GM12865 (cell line): ENCODE data around the gene CGNL1.

ENCODE experiments used
- DNase-seq: peaks from one replicate; pipeline ENCODE4 v3.0.0; 2010; ENCODE audit warnings: low read depth
- H3K4me3 ChIP-seq: 2 replicates; pipeline ENCODE4 v1.5.1; 2011; ENCODE audit warnings: mild to moderate bottlenecking, low read depth, low read length, control low read depth
- TF ChIP-seq, protein P1 (sequence below): IDR thresholded peaks from 2 replicates; pipeline ENCODE4 v1.5.1; 2011; ENCODE audit warnings: low read length, control low read depth, low read depth, inconsistent platforms; ENCODE audit not compliant: insufficient read depth; ENCODE audit errors: missing control alignments

CGNL1 gene

DNA sequence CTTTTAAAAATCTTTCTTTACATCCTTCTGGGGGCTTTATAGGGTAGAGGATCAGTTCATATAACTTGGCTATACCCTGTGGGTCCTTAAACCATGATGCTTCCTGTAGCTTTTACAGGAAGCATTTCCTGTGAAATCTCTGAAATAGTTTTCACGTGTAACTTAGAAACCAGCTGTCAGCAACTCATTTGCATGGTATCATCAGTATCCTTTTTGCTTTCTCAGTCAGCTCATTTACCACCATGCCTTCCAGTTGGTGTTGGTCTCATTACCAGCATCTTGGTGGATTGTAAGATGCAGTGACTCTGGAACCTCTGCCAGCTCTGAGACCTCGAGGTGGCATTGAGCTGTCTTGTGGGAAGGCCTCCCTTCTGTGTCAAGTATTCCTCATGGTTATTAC, 118.7 kb downstream of the CGNL1 start:
- TF ChIP-seq, protein P1, sequence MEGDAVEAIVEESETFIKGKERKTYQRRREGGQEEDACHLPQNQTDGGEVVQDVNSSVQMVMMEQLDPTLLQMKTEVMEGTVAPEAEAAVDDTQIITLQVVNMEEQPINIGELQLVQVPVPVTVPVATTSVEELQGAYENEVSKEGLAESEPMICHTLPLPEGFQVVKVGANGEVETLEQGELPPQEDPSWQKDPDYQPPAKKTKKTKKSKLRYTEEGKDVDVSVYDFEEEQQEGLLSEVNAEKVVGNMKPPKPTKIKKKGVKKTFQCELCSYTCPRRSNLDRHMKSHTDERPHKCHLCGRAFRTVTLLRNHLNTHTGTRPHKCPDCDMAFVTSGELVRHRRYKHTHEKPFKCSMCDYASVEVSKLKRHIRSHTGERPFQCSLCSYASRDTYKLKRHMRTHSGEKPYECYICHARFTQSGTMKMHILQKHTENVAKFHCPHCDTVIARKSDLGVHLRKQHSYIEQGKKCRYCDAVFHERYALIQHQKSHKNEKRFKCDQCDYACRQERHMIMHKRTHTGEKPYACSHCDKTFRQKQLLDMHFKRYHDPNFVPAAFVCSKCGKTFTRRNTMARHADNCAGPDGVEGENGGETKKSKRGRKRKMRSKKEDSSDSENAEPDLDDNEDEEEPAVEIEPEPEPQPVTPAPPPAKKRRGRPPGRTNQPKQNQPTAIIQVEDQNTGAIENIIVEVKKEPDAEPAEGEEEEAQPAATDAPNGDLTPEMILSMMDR: no peak
- DNase-seq: peak; percentile 33
- no peak overlapping the region for H3K4me3 ChIP-seq

DNA sequence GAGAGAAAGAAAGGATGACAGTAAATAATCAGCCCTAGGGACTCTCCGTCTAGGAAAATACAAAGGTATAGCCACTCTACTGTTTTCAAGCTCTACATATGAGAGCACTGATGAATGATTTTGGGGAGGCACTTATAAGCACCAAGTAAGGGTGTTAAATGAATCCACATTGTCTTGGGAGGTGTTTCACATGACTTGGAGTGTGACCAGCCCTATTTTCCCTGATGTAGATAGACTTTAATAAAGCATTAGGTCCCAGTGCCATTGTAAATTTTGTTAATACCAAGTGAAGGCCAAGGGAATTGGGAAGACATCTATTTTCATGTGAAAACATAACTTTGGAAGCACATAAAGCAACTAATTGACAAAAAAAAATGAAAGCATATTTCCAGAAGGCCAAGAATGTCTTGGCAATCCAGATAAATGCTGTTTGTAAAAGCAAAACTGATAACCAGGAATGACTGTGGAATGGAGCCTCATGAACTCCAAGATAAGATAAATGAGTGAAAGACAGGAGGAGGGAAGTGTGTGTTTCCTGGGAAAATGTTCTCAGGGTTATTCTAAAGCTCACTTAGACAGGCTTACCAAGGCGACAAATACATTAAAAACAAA, 119.4 kb downstream of the CGNL1 start:
- TF ChIP-seq, protein P1: no peak
- DNase-seq: no peak
- no peak overlapping the region for H3K4me3 ChIP-seq

DNA sequence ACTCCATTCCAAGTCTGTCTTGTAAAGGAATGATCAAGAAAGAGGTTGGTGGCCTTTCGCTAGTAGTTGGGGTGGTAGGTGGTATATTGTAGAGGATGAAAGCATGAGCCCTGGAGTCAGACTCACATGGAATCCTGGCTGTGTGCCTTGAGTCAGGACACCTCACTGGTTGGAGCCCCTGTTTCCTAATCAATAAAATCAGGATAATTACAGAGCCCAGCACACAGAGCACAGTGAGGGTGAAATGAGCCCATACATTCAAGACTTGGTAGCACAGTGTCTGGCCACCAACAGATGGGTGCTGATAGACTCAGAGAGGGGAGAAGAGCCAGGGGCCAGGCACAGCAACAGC, 120.3 kb downstream of the CGNL1 start:
- no peak for DNase-seq
- H3K4me3 ChIP-seq: no peak overlapping the region
- TF ChIP-seq, protein P1: no peak

DNA sequence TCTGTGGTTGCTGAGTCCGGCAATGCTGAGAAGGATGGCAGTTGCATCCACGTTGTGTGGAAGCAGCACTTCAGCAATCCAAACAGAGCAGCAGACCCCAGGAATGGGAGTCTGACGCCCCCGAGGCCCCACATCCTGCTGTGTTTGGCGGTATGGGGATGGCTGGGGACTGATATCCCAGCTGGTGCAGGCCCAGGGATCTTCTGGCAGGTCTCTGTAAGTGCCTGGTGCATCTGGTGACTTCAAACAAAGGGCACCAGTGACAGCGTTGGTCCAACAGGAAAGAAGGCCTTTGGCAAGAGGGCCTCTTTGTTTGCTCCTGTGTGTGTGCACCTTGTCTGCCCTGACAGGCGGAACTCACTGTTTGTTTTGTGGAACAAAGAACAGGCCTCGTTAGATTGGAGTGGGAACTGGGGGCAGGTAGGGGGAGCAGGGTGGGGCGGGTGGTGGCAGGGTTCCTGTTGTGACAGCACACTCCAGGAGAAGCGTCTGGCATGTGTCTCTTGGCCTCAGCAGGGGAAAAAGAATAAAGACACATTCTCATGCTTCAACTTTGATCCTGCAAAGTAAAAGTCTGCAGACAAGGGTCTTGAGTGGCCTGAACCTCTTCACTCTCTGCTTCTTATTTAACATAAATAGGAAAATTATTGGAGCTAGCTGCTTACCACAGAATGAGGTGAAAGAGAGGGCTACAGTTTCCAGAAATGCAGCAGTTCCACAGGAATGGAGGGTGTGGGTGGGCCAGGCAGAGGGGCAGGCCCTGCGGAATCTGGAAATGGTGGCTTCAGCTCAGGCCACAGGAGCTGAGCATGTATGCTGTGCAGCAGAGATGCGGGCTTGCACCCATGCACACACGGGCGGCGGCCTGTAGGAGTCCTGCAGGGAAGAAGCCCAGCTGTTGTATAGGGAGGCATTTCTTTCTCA, 120.9 kb downstream of the CGNL1 start:
- TF ChIP-seq, protein P1: no peak
- H3K4me3 ChIP-seq: no peak overlapping the region
- no peak for DNase-seq

DNA sequence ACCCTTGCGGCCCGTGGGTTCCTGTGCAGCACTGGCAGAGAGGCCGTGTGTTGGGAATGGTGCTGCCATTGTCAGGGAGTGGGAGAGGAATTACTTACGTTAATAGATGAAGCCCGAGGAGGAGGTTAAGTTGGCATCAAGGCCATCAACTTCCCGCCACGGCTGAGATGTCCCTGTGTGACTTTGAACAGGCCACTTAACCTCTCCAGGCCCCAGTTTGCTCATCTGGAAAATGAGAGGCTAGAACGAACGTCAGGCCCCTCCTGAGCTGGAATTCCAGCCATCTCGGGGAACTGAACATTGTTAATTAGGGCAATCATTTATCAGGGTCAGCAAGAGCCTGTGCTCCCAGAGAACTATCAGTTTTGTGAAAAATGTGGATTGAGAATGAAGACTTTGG, 124.0 kb downstream of the CGNL1 start:
- TF ChIP-seq, protein P1: no peak

DNA sequence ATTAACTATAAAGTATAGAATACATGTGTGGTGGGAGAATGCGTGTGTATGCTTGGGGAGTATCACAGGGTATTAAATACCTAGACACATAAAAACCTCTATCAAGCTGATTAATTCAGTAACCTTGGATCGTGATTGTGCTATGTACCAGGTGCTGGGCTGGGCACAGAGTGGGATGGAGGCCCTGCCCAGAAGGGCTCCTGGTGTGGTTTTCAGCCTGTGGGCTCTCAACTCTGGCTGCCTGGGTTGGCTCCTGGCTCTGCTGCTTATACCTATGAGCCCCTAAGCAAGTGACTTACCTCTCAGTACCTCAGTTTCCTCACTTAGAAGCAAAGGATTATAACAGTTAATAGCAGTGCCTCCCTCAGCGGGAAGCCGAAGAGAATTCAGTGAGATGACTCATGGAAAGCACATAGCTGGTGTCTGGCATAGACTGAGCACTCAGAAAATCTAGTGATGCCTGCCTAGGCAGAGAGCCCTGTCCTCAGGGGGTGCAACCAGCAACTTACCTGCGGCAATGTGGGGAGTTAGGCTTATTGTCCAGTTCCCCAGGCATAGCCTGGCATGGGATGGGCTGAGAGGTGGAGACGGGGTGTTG, 124.8 kb downstream of the CGNL1 start:
- DNase-seq: no peak
- TF ChIP-seq, protein P1: no peak
- H3K4me3 ChIP-seq: no peak overlapping the region

More for the DNA sequence above, 124.0 kb downstream of the CGNL1 start:
- no peak overlapping the region for H3K4me3 ChIP-seq
- DNase-seq: no peak

DNA sequence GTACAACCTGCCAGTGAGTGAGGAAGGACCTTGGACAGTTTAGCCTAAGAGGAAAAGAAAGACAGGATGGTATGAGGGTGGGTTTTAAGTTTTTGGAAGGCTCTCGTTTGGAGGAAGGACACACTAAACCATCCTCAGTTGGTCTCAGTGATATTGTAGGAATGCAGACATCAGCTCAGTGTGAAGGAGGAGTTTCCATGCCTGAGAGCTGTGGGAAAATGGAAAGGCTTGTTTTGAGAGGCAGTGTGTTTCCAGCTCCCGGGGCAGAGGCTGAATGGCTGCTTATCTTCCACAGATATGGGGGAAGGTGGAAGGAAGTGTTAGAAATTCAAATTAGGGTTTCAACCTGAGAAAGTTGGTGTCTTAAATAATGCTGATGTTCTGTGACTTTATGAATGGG, 125.8 kb downstream of the CGNL1 start:
- no peak for DNase-seq
- H3K4me3 ChIP-seq: no peak overlapping the region
- TF ChIP-seq, protein P1: no peak
